Activated gamma-delta T cell treated with Interleukin-2 at 50 U/mL for 16 hours (primary cell): ENCODE measurements around the gene EGLN2.
A peak's percentile ranks its signal among the peaks of the same experiment; 100 is the strongest.
"Not testable (repeated sequence)": the region's sequence is repeated elsewhere in the genome, so short reads cannot be mapped to it uniquely, and the experiment has no call there.

Experiments used
- DNase-seq: peaks from one replicate; pipeline ENCODE4 v3.0.0-alpha.2; 2020

The EGLN2 gene

DNA sequence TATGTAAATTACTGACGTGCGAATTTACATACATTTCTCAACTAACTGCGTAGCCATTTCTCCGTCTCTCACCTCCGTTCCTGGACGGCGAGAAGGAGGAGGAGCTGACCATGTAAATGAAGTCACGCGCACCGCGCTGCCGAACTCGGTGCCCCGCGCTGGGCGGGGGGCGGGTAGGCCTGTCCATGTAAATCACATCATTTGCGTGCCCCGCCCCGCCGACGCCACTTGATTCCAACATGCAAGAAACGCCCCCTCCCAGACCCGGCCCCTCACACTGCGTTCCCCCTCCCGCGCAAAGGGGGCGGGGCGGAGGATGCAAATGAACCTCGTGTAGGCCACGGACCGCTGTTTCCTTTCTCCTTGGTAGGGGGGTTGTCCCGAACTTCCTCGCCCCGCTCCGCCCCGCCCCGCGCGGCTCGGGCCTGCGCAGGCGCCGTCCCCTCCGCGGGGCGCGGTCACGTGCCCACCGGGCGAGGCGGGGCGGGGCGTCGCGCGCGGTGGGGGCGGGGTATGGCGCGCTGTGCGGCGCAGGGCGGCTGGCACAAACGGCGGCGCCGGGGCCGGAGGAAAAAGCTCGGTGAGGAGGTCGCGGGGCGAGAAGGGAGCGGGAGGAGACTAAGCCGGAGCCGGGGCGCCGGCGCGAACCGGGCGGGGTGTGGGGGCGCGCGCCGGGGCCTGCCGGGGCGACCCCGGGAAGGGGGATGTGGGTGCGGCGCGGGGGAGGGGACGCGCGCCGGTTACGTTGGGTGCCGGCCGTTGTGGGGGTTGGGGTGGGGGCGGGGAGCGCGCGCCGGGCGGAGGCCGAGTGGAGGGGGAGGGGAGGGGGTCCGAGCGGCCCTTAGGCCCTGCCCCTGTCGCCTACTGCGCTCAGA, at the start of gene EGLN2:
Gene EGLN2, plus strand, starts transcription at position 509 of the 875 bp plus-strand sequence. CDS start 1,382 bp downstream, outside the sequence.
- peak; percentile 100 for DNase-seq

DNA sequence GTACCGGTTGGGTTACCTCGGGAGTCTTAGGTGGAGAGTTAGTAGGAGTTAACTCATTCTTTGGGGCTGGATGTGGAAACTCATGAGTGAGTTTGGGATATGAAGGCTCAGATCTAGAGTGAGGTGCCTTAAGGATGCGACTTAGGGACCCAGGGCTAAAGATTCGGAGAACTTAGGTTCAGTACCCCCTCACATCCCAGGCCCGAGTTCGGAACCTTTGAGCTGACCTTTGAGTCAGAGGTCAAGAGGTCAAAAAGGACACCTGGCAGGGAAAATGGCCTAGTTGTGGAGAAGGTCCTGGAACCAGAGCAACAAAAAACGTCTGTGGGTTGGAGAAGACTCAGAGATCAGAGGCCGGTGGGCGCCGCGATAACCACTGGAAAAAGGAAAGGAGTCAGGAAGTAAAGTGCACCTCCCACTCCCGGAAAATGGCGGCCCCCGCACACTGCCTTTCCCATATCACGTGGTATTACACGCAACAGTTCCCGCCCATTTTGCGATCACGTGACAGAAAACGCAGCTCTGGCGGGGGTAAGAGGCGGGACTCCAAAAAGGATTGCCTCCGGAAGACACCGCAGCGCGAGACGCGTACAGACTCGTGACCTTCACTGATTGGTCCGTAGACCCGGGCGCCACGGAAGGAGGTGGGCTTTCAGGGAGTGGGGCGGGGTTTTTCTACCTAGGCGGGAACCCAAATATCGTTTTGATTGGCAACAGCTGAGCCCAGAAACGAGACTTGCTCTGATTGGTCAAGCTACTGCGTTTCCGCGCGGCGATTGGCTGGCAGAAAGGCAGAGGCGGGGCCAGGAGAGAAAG, 48.7 kb upstream of the EGLN2 start, which contains the start of gene ACTMAP:
Gene ACTMAP, minus strand, starts transcription at position 420 of the 816 bp plus-strand sequence. CDS start 674 bp downstream, outside the sequence.
- peak; percentile 99 for DNase-seq

DNA sequence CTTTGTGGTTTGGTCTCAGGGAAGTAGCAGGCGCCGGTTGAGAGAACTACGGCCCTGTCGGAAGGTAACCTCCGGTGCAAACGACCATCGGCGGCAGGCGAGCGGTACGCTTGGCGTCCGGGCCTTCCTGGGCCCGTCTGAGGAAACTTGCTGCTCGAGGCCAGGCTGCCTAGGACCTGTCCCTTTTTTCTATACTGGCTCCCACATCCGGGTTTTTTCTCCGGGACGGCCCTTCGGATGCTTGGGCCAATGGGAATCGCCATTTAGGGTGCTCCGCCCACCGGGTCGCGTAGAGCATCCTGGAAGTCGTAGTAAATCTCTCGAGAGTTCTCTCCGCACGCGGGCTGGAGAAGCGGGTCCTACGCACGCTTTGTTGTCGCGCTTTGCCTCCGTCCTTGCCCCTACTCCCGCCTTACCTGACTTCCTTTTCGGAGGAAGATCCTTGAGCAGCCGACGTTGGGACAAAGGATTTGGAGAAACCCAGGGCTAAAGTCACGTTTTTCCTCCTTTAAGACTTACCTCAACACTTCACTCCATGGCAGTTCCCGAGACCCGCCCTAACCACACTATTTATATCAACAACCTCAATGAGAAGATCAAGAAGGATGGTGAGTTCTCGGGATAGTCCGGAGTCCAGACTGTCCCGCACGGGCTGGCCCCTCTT, 48.0 kb upstream of the EGLN2 start, which contains the start of gene SNRPA:
Gene SNRPA, plus strand, starts transcription at position 330 of the 664 bp plus-strand sequence. Its CDS starts 206 bp downstream, at position 536.
- DNase-seq: peak; percentile 95

DNA sequence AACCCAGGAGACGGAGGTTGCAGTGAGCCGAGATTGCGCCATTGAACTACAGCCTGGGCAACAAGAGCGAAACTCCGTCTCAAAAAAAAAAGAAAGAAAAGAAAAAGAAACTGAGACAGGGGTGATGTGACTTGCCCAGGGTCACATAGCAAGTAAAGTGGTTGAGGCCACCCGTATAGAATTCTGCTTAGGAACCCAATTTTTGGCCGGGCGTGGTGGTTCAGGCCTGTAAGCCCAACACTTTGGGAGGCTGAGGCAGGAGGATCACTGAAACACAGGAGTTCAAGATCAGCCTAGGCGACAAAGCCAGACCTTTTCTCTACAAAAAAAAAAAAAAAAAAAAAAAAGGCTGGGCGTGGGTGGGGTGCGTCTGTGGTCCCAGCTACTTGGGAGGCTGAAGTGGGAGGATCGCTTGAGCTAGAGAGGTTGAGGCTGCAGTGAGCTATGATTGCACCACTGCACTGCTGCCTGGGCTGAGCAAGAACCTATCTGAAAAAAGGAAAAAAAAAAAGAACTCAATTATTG, 46.7 kb upstream of the EGLN2 start:
- no peak for DNase-seq

DNA sequence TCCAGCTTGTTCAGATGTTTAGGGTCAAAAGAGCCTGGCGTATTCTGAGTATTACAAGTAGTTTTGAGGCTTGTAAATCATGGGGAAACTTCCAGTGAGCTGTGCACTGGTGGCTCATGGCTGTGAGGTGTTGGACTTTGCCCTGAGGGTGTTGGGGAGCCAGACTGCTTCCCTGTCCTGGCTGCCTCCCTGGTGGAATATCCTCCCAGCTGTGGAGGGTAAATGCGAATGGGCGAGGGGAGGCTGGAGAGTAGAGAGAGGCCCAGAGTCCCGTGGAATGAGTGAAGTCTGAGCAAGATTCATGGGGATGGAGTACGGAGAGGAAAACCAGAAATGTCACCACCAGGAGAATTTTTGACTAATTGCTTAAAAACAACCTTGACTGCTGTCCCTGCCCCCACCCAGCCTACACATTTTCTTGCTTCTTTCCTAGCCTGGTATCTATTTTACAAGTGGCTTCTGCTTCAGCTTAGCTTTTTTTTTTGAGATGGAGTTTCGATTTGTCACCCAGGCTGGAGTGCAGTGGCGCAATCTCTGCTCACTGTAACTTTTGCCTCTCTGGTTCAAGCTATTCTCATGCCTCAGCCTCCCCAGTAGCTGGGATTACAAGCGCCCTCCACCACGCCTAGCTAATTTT, 44.3 kb upstream of the EGLN2 start:
- DNase-seq: no peak

GRCh38 chr19:40755248-40755624, 43.8 kb upstream of the EGLN2 start:
- DNase-seq: no peak

- no peak for DNase-seq
Measured at GRCh38 chr19:40755791-40756190, 43.2 kb upstream of the EGLN2 start.

DNA sequence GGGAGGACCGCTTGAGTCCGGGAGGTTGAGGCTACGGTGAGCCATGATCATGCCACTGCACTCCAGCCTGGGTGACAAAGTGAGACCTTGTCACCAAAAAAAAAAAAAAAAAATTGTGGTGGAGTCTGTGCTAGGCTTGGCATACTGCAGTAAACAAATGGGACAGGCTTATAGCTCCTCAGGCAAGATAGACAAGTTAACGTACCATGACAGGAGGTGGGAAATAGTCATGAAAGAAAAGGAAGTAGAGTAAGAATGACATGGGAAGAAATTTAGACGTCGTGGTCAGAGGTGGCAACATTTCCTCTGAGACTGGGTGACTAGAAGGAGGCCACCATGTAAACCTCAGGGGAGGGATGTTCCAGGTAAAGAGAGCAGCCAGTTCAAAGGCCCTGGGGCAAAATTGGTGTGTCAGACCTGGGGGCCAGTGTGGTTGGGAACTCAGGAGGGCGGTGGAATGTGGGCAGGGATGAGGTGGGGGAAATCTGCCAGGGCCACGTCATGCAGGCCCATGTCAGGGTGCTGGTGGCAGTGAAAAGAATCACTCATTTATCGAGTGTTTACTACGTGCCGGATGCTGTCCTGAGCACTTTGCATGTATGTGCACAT, 42.4 kb upstream of the EGLN2 start:
- no peak for DNase-seq

DNA sequence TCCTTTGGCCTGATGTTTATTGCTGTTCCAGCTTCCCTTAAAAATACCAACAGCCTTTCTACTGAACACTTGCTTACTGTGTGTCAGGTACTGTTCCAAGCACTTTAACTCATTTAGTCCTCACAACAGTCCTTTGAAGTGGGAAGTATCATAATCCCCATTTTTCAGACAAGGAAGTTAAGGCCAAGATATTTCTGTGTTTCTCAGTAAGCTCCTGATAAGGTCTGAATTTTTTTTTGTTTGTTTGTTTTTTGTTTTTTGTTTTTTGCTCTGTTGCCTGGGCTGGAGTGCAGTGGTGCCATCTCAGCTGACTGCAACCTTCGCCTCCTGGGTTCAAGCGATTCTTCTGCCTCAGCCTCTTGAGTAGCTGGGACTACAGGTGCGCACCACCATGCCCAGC, 40.5 kb upstream of the EGLN2 start:
- DNase-seq: no peak

- no peak for DNase-seq
Measured at GRCh38 chr19:40759352-40759751, 39.6 kb upstream of the EGLN2 start.

GRCh38 chr19:40762754-40763470, 36.1 kb upstream of the EGLN2 start:
- DNase-seq: no peak

- DNase-seq: no peak
Measured at GRCh38 chr19:40763526-40763925, 35.5 kb upstream of the EGLN2 start.

DNA sequence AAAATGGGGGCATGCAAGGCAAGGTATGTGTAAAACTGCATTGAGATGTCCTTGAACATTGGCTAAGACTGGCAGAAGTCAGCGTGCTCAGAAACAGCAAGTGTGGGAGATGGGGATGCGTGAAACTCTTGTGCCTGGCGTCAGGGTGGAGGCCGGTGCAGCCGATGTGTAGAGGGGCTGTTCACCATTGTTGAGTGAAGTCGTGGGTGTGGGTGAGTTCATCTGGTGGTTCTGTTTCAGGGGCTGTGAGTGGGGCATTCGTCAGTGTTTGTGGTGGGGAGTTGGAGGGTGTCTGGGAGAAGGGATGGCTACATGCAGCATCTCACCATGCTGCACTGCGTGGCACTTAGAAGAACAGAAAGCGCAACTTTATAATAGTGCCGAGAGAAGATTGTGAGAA, 35.0 kb upstream of the EGLN2 start:
- DNase-seq: no peak

- not testable (repeated sequence) for DNase-seq
Measured at GRCh38 chr19:40766385-40766784, 32.6 kb upstream of the EGLN2 start.

DNA sequence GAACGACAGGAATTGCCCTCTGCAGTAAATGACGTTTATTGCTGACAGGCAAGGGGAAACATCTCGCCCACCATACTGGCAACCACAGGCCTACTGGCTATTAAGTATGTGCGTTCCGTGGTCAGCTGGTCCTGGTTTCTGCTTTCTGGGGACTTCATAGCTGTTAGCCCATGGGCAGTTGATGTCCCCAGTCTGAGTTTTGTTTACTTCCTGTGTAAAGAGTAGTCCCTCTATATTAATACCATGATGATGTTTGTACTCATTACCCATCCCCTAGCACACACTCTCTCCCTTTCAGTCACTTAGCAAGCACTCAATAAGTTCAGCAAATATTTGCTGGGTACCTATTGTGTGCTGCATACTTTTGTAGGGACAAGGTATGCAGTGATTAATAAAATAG, 30.1 kb upstream of the EGLN2 start:
- DNase-seq: no peak

DNA sequence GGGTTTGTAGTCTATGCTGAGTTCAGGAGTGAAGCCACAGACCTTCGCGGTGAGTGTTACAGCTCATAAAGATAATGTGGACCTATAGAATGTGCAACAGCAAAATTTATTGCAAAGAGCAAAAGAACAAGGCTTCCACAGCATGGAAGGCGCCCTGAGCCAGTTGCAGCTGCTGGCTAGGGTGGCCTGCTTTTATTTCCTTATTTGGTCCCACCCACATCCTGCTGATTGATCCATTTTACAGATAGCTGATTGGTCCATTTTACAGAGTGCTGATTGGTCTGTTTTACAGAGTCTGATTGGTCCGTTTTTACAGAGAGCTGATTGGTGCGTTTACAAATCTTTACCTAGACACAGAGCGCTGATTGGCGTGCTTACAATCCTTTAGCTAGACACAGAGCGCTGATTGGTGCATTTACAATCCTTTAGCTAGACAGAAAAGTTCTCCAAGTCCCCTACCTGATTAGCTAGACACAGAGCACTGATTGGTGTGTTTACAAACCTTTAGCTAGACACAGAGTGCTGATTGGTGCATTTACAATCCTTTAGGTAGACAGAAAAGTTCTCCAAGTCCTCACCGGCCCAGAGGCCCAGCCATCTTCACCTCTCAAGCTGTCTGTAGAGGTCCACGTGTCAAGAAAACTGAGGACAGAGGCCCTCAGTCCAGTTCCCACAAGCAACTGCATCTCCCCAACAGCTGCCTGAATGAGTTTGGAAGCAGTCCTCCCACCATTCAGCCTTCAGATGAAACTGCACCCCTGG, 27.7 kb upstream of the EGLN2 start:
- not testable (repeated sequence) for DNase-seq

- no peak for DNase-seq
Measured at GRCh38 chr19:40774916-40775631, 23.9 kb upstream of the EGLN2 start, which contains the start of gene MIA. MIA (plus strand) TSS chr19:40775521; CDS start chr19:40775543, 22 bp downstream.

GRCh38 chr19:40775632-40776022, 23.4 kb upstream of the EGLN2 start:
- DNase-seq: no peak

DNA sequence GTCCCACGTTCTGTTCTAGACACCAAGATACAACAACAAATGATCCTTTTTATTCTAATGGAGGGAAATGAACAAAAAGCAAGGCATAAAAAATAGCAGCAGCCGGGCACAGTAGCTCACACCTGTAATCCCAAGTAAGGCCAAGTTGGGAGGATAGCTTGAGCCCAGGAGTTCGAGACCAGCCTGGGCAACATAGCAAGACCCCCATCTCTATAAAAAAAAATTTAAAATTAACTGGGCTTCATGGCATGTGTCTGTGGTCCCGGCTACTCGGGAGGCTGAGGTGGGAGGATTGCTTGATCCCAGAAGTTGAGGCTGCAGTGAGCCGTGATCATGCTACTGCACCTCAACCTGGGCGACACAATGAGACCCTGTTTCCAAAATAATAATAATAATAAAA, 22.6 kb upstream of the EGLN2 start:
- DNase-seq: no peak
